Measurements from ENCODE around the gene ITGA7.
"Not testable (repeated sequence)": the region's sequence is repeated elsewhere in the genome, so short reads cannot be mapped to it uniquely, and the experiment has no call there.

Gene ITGA7

DNA sequence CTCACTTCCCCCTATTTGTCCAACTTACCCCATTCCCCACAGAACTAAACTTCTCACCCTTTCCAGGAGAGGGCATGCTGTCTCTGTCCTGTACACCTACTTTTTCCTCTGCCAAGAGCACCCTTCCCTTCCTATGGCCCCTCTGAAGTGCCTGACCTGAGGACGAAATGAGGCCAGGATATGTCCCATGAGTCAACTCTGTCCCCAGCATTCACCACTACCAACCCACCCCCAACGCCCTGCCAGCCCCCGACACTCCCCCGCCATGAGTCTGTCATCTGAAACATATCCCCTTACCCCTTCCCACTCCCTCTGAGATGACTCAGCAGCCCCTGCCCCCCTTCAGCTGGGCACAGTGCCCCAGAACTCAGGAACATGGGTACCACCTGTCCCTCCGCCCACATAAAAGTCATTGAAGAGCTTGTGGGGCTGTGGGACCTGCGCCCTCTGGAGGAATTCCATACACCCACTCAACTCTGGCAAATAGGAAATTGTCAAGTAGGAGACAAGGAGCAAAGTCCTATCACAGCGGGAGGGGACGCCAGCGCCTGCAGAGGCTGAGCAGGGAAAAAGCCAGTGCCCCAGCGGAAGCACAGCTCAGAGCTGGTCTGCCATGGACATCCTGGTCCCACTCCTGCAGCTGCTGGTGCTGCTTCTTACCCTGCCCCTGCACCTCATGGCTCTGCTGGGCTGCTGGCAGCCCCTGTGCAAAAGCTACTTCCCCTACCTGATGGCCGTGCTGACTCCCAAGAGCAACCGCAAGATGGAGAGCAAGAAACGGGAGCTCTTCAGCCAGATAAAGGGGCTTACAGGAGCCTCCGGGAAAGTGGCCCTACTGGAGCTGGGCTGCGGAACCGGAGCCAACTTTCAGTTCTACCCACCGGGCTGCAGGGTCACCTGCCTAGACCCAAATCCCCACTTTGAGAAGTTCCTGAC, 26.3 kb downstream of the ITGA7 start:
- peak; percentile 59 for DNase-seq (ENCODE audit: low spot score)

DNA sequence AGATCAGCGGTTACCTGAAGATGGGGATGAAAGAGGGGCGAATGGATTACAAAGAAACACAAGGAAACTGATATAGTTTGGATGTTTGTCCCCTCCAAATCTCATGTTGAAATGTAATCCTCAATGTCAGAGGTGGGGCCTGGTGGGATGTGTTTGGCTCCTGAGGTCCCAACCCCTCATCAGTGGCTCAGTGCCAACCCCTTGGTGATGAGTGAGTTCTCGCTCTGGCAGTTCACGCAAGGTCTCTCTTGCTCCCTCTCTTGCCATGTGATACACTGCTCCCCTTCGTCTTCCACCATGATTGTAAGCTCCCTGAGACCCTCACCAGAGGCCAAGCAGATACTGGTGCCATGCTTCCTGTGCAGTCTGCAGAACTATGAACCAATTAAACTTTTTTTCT, 28.0 kb downstream of the ITGA7 start:
- no peak for DNase-seq (ENCODE audit: low spot score)

- DNase-seq (ENCODE audit: low spot score): no peak
Observed at GRCh38 chr12:55676707-55677106, 31.0 kb downstream of the ITGA7 start.

- no peak for DNase-seq (ENCODE audit: low spot score)
Observed at GRCh38 chr12:55675666-55676065, 32.0 kb downstream of the ITGA7 start.

DNA sequence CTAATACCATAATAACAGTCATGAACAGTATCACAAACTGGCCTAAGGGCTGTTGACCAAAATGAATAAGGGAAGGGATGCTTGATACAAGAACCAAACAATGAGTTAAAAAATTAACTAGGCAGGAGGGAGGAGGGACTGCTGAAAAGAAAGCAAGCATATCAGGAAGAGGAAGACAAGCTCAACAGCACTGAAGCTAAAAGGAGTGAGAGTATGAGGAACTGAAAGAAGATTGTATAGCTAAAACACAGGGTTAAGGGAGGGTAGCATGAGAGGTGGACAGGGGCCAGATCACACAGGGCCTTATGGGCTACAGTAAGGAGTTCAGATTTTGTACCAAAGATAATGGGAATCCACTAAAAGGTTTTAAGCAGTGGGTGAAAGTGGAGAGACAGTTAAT, 34.1 kb downstream of the ITGA7 start:
- DNase-seq (ENCODE audit: low spot score): no peak

- DNase-seq (ENCODE audit: low spot score): no peak
Observed at GRCh38 chr12:55671746-55672145, 36.0 kb downstream of the ITGA7 start.

DNA sequence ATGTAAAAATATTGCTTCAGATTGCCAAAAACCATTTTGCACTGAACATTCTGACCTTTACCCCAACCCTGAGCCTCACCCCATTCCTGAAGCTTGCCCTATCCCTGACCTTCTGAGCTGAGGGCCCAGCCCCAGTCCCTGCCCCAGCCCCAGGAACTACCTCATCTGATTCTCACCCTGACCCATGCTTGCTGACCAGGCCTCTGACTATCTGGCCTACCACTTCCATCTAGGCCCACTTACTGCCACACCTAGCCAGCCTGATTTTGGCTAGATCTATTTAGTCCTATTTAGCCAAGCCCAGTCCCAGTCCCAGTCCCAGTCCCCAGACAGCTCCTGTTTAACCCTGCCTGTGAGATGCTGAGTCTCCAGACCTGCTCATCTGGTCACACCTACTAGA, 37.4 kb downstream of the ITGA7 start:
- no peak for DNase-seq (ENCODE audit: low spot score)

GRCh38 chr12:55666508-55666907, 41.2 kb downstream of the ITGA7 start:
- no peak for DNase-seq (ENCODE audit: low spot score)

DNA sequence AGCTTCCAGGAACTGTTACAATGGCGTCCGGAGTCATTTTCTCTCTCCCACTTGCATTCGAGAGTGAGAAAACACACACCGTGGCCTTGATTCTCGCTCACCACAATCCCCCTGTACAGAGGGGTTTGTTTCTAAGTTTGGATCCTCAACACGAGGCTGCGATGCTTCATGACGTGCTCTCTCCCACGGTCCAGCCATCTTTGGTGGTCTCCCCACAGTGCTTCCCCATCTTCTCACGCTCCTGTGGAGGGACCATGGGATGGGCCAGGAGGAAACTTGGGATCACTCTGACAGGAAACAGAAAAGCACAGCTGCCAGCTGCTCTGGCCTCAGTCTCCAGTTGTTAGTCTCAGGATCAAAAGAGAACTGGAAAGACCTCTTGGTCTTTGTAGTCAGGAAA, 42.9 kb downstream of the ITGA7 start:
- no peak for DNase-seq (ENCODE audit: low spot score)

DNA sequence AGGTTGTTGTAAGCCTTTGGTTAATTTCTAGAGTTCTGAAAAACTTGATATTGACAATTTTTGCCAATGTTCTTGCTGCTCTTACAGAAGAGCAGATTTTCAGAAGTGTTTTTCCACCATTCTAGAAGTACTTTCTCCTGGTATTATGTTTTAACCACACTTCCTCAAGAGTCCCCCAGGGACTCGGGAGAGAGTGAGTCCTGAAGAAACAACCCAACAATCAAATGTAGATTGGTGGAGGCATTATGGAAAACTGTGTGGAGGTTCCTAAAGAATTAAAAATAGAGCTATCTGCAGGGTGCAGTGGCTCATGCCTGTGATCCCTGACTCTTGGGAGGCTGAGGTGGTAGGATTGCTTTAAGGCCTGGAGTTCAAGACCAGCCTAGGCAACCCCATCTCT, 44.3 kb downstream of the ITGA7 start:
- no peak for DNase-seq (ENCODE audit: low spot score)

- DNase-seq (ENCODE audit: low spot score): no peak
Observed at GRCh38 chr12:55659486-55660385, 48.0 kb downstream of the ITGA7 start.

DNA sequence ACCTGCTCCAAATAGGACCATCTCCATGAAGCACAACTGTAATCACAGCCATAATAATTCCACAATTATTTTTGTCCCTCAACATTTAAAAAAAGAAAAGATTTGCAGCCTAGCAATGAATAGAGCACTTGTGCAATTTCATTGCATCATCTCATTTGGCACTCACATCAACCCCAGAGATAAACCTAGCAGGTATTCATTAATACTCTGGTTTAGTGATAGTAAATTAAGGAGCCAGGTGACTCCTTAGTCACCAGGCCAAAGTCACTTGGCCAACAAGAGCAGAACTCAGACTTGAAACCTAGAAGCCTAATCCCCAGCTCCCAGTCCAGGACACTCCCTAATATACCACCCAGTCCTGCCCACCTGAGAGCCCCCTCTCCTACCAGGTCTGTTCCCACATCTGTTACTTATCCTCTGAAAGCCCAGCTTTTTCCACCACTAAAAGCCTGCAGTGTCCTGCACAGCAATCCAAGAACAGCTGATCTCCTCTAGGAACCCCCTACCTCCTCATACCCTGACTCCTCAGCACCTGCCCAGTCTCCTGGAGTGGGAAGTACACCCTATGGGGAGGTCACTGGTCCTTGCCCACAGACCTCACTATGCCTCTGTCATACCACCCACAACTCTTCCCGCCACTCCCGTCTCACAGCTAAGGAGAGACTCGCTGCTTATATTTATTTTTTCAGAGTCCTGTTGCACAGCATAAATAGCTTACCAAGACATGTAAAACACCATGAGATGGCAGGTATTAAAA, 48.9 kb downstream of the ITGA7 start:
- DNase-seq (ENCODE audit: low spot score): no peak

DNA sequence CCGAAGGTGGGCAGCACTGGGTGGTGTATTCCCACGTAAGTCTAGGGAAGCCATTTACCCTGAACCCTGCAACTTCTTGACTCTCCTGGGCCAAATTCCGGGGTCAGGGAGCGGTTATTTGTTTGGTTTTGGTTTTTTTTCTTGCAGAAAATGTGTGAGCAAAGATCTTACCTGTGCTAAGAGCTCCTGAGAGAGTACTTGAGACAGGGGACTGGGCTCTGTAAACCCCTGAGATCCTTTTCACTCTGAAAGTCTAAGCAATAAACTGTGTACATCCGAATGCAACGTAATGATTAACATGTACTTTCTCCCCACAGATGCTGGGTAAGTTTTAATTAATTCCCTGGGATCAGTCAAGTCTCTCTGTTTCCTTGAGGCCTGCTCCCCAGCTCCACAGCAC, 49.5 kb downstream of the ITGA7 start:
- DNase-seq (ENCODE audit: low spot score): no peak

GRCh38 chr12:55657212-55657611, 50.5 kb downstream of the ITGA7 start:
- no peak for DNase-seq (ENCODE audit: low spot score)

DNA sequence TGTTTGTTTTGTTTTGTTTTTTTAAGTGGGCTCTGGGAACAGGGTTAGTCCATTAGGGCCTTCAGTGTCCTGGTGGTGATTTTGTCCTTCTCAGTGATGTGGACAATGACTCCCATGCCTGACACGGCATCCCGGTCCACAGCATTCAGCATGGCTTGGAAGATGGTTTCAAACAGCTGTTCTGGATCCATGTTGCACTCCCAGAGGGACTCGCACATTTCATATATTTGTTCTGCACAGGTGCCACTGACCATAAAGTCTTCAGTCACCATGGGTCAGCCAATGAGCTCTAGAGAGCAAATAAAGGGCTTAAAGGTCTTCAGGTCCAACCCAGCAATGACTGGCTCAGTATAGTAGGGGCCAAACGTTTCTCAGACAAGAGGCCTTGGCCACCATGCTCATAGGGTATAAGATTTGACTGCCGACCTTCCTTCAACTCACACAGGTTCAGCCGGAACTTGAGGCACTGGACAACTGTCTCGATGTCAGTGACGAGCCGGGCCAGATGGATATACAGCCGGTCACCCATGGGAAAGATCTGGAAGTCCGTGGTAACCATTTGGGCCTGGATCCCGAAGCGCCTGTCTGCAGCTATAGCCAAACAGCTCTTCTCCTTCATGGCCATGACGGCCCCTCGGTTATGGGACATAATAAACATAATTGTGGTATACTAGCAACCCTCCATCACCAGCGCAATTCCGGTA, 53.0 kb downstream of the ITGA7 start:
- DNase-seq (ENCODE audit: low spot score): no peak

DNA sequence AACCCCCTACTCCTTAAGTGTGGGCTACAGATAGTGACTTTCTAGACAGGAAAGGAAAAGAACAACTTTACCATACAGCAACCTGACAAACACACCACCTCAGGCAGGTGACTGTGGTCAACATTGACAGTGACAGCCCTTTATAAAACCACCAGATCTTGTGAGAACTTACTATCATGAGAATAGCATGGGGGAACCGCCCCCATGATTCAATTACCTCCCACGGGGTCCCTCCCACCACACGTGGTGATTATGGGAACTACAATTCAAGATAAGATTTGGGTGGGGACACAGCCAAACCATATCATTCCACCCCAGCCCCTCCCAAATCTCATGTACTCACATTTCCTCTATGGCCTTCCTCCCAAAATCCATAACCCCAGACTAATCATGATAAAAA, 54.7 kb downstream of the ITGA7 start:
- DNase-seq (ENCODE audit: low spot score): no peak

- DNase-seq (ENCODE audit: low spot score): no peak
Observed at GRCh38 chr12:55652352-55652751, 55.4 kb downstream of the ITGA7 start.

- DNase-seq (ENCODE audit: low spot score): no peak
Observed at GRCh38 chr12:55651299-55651683, 56.4 kb downstream of the ITGA7 start.

GRCh38 chr12:55650620-55651298, 56.9 kb downstream of the ITGA7 start:
- not testable (repeated sequence) for DNase-seq (ENCODE audit: low spot score)

DNA sequence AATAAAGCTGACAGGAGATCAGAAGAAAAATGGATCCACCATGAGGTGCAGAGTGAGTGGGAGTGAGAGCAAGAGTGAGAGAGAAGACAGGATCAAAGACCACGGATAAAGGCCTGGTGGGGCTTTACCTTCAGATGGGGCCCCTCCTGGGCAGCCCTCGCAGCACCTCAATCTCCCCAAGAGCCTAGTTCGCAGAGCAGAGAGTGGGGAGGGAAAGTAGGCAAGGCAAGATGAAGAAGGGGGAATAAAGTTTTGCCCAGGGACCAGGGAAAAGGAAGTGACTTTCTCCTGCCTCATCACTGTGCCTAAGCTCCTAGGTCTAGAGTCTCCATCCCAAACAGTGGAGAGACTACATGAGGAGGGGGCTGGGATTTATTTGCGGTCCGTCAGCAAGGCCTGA, 60.7 kb downstream of the ITGA7 start:
- no peak for DNase-seq (ENCODE audit: low spot score)

DNA sequence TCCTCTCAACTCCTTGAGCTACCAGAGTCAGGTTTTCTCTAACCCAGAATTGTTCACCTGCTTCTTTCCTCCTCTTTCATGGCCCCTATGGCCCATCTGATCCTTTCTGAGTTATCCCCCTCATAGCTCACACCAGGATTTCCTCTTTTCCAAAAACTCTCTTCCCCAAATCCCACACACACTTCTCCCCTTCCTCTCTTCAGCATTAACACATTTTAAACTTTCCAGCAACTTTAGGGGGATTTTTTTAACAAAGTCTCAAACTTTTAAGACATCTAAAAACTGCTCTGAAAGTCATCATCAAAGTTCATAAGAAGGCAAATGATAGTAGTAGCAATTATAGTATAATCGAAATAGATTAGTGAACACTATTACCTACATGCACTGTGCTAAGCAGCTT, 63.1 kb downstream of the ITGA7 start:
- no peak for DNase-seq (ENCODE audit: low spot score)
